Middle frontal gyrus (tissue), 1 donor: Measurements from ENCODE around the gene MCIDAS.

ENCODE experiments used
- DNase-seq: peaks from one replicate; pipeline ENCODE4 v3.0.0-alpha.2; 2015; ENCODE audit warnings: low spot score; ENCODE audit errors: extremely low spot score

The MCIDAS gene

GRCh38 chr5:55226934-55227663 is at the start of gene MCIDAS:
Gene MCIDAS (minus strand): TSS chr5:55227315. CDS start chr5:55227138, 177 bp downstream.
- no peak for DNase-seq

GRCh38 chr5:55276771-55277170 is 49.7 kb upstream of the MCIDAS start:
- DNase-seq = no peak

GRCh38 chr5:55258339-55258738 is 31.2 kb upstream of the MCIDAS start:
- no peak for DNase-seq

GRCh38 chr5:55254802-55255201 is 27.7 kb upstream of the MCIDAS start:
- DNase-seq = no peak

GRCh38 chr5:55250064-55250463 is 22.9 kb upstream of the MCIDAS start:
- no peak for DNase-seq

DNA sequence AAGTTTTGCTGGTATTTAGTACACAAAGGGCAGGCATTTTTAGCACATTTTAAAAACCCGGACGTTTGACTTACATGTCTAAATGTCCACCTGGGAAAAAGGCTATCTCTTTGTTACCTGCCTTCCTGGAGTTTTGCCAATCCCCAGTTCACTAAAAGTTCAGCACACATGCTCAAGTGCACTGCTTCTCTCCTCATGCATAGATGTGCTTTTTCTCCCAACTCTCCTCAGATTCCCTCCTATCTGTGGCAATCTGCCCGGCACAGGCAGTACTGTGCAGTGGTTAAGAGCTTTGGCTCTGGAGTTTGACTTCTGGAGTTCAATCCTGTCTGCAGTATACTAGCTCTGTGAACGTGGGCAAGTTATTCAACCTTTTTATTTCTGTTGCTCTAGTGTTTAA is 14.6 kb upstream of the MCIDAS start:
- no peak for DNase-seq

DNA sequence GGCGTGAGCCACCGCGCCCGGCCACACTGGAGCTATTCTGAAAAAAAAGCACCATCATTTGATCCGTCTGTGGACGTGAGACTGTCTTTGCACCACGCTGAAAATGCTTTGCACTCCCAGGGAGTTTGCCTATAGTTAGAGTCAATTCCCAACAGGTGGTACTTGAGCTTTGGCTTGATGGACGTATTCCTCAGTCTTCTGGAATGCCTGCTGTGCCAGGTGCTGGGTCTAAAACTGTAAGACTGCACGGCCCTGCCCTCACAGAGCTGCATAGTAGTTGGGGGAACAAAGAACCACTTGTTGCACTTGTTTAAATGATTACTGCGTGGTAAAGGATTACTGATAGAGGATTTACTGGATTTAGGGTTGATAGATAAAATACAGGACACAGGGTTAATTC is 9.7 kb upstream of the MCIDAS start:
- DNase-seq = no peak

GRCh38 chr5:55234121-55234700 is 7.1 kb upstream of the MCIDAS start:
- no peak for DNase-seq

DNA sequence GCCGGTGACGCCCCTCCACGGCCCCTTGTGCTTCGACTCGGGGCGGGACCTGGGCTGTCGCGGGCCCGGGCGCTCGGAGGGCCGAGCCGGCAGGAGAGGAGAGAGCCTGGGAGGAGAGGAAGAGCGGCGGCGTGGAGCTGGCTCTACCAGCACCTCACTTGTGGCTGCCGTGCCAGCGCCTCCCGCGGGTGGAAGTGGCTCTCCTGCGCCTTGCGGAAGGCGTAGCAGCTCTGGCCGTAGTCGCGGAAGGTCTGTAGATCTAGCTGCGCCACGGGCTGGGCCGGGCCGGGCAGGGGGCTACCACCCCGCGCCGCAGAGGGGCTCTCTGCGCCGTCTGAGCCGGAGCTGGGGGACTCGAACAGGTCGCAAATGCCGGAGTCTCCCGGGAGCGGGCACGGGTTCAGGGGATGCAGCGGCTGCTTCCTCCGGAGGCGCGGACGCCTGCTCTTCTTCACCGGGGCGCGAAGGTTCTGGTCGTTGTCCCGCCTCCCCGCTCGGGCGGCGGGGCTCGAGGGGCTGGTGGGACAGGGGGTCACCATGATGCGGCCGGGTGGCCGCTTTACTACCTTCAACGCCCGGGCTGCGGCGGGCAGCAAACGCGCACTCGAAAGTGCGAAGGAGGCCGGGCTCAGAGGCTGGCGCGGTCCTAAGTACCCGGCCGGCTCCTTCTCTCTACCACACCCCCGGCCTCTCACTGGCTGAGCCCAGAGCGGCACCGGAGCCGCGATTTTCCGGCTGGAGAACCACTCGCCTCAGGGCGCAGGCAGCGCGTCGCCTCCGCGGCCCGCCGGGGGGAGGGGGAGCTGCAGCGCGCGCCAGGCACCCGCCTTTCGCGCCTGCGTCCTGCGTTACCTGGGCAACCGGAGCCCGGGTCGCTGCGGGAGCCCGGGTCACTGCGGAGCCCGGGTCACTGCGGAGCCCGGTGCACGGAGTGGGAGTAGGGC is 6.1 kb upstream of the MCIDAS start, which contains the start of gene CCNO:
TSS of gene CCNO (minus strand) at position 624 of the 944 bp plus-strand sequence. CDS start at position 539, 85 bp downstream.
- DNase-seq = no peak

DNA sequence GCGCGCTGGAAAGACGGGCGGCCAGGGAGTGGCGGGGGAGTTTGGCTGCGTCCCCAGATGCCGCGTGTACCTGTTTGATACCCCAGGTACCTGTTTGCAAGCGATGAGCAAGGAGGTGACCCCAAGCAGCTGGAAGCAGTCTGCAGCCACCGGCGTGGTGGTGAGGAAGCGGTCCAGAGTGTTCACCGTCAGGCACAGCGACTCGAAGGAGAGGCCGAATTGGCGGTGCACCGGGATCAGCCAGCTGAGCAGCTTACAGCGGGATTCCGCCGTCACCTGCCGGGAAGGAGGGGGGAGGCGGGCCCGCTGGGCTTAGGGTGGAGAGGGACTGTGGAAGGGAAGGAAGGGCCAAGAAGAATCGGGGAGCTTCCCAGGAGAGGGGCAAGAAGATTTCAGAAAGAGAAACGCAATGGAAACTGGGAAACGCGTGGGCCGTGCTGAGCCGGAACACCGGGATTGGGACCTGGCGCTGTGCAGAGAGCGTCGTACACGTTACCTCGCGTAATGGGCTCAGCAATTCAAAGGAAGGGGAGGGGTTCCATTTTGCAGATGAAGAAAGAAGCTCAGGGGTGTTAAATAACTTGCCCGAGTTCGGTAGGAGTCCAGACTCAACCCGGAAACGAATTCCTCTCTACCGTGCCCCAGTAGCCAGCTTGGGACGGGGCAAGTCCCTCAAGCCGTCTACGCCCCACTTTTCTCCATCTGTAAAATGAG is 5.3 kb upstream of the MCIDAS start:
- no peak for DNase-seq

GRCh38 chr5:55231919-55232270 is 4.8 kb upstream of the MCIDAS start:
- no peak for DNase-seq

- no peak for DNase-seq
Measured at GRCh38 chr5:55231029-55231918, 4.2 kb upstream of the MCIDAS start.

DNA sequence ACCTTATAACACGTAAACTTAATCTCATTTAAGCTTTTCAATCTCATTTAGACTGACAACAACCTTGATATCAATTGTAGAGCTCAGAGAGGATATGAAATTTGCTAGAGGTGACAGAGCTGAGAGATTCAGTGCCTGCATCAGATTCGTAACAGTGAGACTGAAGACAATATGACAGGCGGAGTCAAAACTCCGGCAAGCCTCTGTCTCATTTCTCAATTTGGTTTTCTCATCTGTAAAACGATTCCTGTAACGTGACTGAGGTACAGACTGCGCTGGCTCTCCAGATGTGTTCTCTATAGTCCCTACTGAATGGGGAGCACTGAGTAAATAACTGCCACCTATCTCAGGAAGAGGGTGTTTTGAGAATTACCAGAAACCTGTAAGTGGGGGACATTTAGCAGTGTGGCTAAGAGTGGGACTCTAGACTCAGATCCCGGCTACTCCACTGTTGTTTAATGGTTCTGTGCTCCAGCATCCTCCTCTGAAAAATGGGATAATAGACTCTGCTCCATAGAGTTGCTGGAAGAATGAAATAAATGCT is 3.0 kb upstream of the MCIDAS start:
- no peak for DNase-seq

DNA sequence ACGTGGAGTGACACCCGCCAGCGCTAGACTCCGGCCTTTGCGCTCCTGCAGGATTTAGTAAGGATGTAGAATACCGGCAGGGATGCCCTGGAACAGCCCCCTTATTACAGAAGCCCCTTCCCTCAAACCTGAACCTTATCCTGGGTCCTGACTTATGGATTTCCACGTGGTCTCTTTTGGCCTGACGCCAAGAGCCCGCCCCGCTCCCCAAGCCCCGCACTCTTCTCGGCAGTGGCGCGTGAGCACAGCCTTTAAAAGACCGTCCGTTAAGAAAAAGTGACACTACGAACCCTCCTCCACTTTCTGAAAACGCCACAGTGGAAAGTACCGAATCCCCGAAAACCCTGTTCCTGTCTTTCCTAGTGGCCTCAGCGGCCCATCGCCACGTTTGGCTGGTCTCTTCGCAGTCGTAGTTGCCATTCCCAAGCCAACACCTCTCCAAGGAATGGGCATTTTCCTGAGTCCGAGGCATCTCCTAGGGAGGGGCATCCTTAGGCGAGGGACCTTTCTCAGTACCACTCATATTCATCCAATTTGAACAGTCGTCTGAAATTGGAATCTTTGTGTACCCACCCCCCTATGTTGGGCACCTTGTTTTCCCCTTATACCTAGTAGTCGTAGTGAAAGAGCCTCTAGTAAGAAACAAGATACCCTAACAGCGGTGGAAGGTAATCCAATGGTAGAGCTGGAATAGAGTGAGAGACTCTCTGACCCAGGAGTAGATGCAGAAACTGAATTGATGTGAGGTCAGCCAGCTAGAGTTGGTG is 732 bp upstream of the MCIDAS start:
- no peak for DNase-seq

GRCh38 chr5:55226027-55226933 is 835 bp downstream of the MCIDAS start:
- no peak for DNase-seq

GRCh38 chr5:55225346-55225745 is 1.8 kb downstream of the MCIDAS start:
- no peak for DNase-seq

GRCh38 chr5:55223812-55224240 is 3.3 kb downstream of the MCIDAS start:
- no peak for DNase-seq
